ENCODE results near the gene MCIDAS.
A peak's percentile ranks its signal among the peaks of the same experiment; 100 is the strongest.

MCIDAS gene

GRCh38 chr5:55222092-55222984, 4.8 kb downstream of the MCIDAS start:
- no peak for DNase-seq (ENCODE audit: low read depth)

- no peak for DNase-seq (ENCODE audit: low read depth)
These were observed 6.5 kb downstream of the MCIDAS start for GRCh38 chr5:55220433-55221185.

DNA sequence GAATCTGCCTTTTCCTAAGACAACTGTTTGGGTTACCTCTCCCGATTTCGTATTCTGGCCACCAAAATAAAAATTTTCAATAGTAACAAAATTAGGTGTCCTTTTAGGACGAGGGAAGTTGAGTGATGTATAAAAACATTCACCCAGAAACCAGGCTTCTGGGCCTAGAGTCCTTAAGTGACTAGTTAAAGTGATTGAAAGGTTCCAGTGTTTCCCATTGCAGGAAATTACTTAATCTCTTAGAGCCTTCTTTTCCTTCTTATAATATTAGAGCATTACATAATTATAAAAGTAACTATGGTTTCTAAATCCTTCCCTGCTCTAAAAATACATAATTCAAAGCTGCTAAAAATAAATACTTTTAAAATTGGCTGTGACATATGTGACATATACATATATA, 7.3 kb downstream of the MCIDAS start:
- DNase-seq (ENCODE audit: low read depth), result no peak

DNA sequence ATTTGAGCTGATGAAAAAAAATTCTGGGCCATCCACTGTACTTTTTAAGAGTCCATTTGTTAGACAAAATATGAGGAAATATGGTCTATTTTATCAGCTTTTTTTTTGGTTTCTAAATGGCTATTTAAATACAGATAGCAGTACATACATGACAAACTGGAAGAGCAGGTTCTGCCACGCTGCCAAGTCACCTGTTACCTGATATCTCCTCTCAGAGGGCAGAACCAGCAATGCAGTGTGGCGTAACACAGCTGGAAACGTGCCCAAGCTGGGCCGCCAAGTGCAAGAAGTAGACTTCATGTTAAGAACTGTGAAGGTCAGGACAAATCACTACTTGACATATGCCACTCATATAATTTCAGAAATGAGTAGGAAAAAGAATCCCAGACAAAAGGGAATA, 8.1 kb downstream of the MCIDAS start:
- no peak for DNase-seq (ENCODE audit: low read depth)

GRCh38 chr5:55211184-55211874, 15.8 kb downstream of the MCIDAS start:
- no peak for DNase-seq (ENCODE audit: low read depth)

DNA sequence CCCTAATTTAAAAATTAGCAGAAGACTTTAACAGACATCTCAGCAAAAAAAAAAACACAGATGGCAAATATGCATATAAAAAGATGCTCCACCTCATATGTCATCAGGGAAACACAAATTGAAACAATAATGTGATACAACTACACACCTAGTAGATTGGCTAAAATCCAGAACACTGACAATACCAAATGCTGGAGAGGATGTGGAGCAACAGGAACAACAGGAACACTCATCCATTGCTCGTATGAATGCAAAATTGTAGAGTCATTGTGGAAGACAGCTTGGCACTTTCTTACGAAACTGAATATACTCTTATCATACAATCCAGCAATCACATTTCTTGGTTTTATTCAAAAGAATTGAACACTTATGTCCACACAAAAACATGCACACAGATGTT, 22.1 kb downstream of the MCIDAS start:
- DNase-seq (ENCODE audit: low read depth), result no peak

GRCh38 chr5:55191165-55191564, 36.0 kb downstream of the MCIDAS start:
- no peak for DNase-seq (ENCODE audit: low read depth)

DNA sequence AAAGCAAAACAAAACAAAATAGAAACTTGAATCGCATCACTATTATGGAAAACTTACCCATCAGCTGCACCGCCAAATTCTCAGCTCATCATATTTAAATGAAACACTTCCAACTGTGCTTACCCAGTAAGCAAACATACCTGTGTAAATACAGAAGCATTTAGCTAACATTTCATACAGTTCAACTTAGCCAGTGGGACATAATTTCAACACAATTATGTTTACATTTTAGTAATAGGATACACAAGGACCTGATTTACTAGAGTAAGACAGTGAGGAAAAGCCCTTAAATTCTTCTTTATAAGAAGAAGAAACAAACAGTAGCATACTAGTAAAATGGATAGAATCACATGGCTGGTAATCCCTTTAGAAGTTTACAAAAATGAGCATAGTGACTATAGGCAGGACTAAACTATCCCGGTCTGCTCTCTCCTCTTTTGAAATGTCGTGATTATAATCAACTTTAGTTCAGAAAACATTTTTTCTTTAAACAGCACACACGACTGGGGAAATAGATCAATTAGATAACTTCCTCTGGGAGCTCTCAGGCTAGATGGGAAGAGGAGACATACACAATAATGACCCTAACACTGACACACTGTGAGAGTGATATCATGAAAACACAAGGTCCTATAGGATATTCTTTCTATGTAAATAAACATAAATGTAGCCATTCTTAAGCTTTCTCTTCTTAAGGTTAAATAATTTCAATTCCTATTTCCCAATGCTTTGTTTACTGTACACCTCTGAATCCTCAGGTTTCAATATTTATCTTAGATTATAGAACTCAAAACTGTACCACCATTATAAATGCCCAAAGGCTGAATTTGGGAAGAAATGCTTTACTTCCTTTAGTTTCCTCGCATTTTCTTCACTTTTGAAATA, 38.2 kb downstream of the MCIDAS start:
- no peak for DNase-seq (ENCODE audit: low read depth)

DNA sequence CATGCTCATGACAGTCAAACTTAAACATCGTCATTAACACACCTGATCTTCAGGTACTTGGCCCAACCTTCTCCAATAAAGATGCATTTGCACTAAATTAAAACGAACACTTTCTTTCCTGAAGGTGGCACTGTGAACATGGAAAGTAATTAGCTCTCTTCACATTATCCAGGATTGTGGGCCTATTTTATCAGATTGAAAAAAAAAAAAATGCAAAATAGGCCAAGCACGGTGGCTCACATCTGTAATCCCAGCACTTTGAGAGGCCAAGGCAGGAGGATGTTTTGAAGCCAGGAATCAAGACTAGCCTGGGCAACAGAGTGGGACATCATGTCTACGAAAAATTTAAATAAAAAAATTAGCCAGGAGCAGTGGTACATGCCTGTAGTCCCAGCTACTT, 39.7 kb downstream of the MCIDAS start:
- DNase-seq (ENCODE audit: low read depth), result no peak

- DNase-seq (ENCODE audit: low read depth), result no peak
These were observed 47.1 kb downstream of the MCIDAS start for GRCh38 chr5:55180016-55180415.

GRCh38 chr5:55177078-55177477, 50.0 kb downstream of the MCIDAS start:
- DNase-seq (ENCODE audit: low read depth), result no peak

GRCh38 chr5:55176176-55176818, 50.8 kb downstream of the MCIDAS start:
- no peak for DNase-seq (ENCODE audit: low read depth)

GRCh38 chr5:55175781-55176175, 51.3 kb downstream of the MCIDAS start:
- no peak for DNase-seq (ENCODE audit: low read depth)

DNA sequence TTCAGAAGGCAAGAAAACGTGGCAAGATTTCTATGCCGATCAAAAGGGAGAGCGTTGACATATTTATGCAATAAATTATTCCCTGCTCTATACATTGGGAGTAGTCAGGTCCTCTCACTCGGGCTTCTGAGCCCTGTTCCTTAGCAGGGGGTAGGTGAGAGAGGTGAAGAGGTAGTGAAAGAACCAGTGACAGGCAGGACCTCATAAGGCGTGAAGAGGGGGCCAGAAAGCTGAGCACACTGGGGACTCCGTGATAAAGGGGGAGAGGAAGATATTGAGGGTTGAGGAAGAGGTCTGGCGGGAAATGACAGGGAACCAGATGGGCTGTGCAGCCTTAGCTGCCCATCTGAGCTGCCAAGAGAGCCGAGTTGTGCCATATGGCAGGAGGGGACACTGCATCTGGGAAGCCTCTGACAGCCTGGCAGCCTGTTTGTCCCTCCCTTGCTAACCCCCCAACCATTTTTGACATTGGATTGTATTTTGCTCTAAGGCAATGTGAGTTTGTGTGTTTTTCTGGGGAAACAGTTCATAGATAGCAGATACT, 53.4 kb downstream of the MCIDAS start:
- no peak for DNase-seq (ENCODE audit: low read depth)

DNA sequence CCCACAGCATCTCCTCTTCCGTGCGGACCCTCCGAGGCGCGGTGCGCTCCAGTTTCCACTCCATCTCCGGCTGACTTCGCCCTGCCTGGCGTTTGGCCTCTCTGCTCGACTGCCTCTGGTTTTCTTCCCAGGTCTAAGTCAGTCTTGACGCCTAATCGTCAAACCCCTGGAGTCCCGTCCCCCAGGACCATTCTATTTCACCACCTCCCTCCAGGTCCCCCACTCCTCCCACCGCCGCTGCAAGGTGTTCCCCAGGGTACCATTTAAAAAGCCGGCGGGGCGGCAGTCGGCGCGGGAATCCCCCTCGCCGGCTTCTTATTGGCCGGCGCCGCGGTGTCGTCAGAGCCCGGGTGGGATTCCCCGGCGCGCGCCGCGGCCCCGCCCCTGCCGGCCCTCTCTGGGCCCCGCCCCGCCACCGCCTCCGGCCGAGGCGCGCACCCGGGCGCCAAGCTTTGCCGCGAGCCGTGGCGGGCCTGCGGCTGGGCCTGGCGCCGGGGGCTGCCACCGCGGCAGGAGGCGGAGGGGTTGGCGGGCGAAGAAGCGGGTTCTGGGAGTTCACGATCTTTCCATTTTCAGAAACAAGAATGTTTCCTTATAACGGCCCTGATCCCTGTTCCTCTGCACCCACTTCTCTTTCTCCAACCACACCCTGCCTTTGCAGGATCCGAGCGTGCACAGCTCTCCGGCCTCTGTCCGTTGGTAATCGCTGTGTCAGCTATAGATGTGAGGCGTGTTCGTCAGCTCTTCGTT, 54.0 kb downstream of the MCIDAS start, which contains the start of gene CDC20B:
CDC20B (minus strand) TSS at position 241 of the 750 bp plus-strand sequence; CDS start at position 64, 177 bp downstream.
- peak; percentile 56 for DNase-seq (ENCODE audit: low read depth)

DNA sequence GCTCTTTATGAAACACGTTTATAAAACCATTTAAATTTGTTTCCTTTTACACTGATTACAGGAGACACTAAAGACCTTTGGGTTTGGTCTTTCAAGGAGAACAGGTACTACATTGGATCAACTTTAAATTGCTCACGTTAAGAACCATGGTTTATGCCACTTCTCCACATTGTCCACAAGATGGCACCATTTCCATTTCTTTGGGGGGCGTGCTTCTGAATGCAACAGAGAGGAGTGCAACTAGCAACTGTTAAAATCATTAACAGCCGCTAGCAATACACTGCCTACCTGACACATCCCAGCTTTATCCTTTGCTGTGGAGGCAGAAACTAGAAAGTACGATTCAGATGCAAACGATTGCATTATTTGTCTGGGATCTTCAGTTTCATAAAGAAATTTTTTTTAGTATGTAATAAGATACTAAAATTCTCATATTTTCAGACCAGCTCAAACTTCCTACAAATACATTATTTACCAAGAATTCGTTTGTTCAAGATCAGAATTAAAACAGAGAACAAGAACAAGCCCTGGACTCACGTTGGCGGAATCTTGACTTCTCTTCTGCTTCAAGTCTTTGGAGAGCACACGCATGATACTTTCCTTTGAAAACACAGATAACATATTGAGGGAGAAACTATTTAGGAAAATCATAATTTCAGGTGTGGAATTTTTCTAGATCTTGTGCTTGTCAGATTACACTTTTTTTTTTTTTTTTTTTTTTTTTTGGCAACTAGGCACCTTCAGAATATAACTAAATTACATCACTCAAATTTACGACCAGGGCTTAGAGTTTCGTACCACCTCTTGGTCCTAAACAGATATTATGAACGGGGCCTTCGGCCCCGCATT, 54.8 kb downstream of the MCIDAS start:
- peak; percentile 72 for DNase-seq (ENCODE audit: low read depth)

GRCh38 chr5:55171471-55171870, 55.6 kb downstream of the MCIDAS start:
- no peak for DNase-seq (ENCODE audit: low read depth)

All from stromal cell of bone marrow (primary cell).